Subcutaneous adipose tissue (tissue), 4 donors: ENCODE measurements around the gene LFNG. TPM values are rescaled to one million over a fixed set of nuclear protein-coding genes. Genes with fewer than 3 reads are reported as not detected.

Source experiments
- CTCF ChIP-seq: fragments of 450-650 bp; IDR thresholded peaks from one replicate; pipeline ENCODE4 v1.5.1; 2016; ENCODE audit warnings: low read depth, mild to moderate bottlenecking, control low read depth, antibody characterized with exemption, moderate library complexity
- total RNA-seq, 4 donors: library from RNA; depleted of rRNA; stranded (reverse); fragments of >200 nt; gene quantifications; one replicate each; pipeline ENCODE4 v1.1.0, GENCODE V29; 2016

The LFNG gene
- total RNA-seq, 4 donors from 2014 or later: 6.8 to 21.1 (median 14.5) TPM

DNA sequence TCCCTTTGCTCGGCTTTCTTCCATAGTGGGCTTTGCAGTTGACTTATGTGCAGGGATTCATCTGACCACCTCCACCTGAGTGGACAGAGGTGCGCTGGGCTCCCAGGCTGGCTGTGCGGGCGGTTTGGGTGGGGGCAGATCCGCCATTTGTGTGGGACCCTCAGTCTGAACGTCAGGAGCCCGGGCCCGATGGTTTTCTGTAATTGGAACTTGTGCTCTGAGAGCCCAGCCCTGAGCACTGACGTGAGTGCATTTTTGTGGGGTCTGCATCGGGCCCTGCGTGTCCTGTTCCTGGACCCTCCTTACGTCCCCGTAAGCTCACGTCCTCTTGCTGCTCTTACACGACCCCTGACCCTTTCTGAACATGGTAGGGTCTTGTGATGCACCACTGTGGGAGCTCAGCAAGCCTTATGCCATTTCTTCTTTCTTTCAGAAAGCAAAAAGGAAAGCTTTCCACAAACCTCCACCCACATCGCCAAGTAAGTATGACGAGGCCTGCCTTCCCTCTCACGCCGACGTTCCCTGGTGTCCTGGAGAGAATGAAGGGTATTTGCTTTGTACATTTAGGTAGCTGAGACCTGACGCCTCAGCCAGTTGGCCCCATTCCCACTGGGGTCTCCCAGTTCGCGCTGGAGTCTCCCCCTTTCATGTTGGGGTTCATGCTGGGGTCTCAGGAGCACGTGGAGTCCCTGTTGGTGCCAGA, 49.1 kb downstream of the LFNG start:
- no peak for TF ChIP-seq CTCF

DNA sequence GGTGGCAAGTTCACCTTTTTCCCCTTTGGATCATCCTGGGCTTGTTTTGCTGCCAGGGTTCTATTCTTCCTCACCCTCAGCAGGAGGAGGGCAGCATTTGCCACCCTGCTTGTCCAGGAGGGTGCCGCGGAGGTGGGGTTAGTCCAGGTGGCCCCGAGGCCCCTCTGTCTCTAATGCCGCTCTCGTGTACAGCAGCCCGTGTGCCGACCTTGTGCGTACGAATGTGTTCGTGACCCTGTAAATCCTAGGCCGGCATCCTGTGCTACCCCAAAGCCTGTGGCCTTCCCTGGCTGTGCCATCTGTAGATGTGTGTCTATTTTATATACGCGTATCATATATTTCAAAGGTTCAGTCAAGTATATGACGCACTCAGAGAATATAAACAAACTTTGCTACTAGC, 49.8 kb downstream of the LFNG start:
- no peak for TF ChIP-seq CTCF

DNA sequence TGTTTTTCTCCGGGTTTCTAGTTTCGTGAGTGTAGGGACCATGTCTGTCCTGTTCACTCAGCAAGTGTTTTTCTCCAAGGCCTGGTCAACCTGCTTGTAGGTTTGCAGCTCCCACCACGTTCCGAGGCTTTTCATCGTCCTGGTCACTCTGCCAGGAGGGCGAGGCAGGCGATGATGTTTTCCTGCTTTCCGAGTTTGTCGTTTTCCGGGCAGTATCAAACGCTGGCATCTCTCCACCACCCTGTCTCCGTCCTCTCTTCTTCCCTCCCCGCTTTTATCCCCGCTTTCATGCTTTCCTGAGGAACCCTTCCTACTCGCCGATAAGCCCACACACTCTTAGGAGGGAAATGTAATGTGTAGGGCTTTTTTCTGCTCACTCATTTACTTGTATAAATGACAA, 50.4 kb downstream of the LFNG start:
- TF ChIP-seq CTCF: no peak

GRCh38 chr7:2571409-2571808, 51.8 kb downstream of the LFNG start:
- no peak for TF ChIP-seq CTCF

DNA sequence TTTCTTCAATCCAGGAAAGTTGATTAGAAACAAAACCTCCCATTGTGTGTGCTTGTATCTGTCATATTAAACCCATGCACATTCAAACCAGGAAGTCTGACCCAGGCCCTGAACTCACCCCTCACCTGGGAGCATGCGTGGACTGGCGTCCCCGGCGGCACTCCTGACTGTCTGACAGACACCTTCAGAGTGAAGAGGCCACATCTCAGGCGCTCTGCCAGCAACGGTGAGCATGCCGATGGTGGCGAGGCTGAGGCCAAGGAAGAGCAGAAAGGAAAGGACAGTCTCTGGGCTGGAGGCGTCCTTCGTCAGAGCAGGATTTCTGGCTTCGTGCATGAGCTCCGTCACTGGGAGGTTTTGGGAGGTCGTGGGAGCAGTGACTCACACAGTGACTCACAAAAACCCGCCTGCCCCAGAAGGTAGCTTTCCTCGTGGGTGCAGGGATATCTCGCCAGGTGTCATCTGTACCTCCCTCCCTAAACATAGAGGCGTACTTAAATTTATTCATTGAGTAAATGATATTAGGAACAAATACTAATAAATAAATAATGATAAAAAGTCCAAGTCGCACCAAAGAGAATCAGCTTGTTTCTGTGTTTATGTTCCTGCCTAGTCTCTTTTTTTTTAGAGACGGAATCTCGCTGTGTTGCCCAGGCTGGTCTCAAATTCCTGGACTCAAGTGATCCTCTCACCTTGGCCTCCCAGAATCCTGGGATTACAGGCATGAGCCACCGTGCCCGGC, 52.7 kb downstream of the LFNG start:
- no peak for TF ChIP-seq CTCF

GRCh38 chr7:2573761-2574160, 54.2 kb downstream of the LFNG start:
- no peak for TF ChIP-seq CTCF

DNA sequence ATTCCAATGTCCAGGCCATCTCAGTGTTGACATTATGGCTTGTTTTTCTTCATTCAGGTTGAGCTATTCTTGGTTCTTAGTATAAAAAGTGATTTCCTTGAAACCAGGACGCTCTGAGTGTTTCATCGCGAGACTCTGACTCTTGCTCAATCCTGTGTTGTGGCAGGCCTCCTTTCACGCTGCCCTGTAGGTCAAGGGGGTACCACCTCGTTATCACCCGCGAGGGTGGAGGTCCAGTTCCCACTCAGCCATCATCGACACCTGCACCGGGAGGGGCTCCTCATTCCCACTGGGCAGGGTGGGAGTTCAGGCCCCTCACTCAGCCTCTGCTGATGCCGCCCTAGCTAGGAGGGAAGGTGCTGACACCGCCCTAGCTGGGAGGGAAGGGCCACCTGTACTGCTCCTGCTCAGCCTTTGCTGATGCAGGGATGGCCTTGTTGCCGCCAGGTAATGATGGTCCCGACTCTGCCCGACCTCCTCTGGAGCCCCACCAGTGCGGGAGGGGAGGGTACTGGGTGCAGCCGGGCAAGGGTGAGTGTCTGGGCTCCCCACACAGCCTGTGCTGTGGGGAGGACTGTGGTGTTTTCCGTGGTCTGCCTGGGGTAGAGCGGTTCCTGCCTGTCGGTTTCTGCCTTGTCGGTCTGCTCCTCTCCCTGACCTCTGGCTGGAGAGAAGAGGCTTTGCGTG, 55.6 kb downstream of the LFNG start:
- no peak for TF ChIP-seq CTCF
